ENCODE measurements around the gene SMYD3.

- no peak for TF ChIP-seq CTCF (IDR thresholded peaks at IDR 0.05 in 8 of 11, conservative IDR thresholded peaks at IDR 0.05 in 3 of 11)
- TF ChIP-seq POLR2A (IDR thresholded peaks at IDR 0.05) = no peak
These were observed 560.2 kb downstream of the SMYD3 start for GRCh38 chr1:245946905-245947304.

Measured in spleen (tissue), 7 donors.